GM19035 (cell line): ENCODE data around the gene CLASRP.

Experiments used
- ATAC-seq: cut with Tn5 transposase; IDR thresholded peaks from one replicate; pipeline ENCODE4 v1.9.1; 2021; ENCODE audit not compliant: unreplicated experiment

Gene CLASRP

DNA sequence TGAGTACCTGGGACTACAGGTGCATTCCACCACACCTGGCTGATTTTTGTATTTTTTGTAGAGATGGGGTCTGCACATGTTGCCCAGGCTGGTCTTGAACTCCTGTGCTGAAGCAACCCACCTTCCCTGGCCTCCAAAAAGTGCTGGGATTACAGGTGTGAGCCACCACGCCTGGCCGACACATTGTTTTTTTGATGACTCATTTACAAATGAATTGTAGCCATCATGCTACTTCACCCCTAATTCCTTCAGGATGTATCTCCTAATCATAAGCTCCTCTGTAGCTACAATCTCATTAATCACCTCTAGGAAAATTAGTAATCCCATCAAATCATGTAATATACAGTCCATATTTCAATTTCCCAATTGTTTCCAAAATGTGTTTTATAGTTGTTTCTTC is 19.7 kb upstream of the CLASRP start:
- ATAC-seq = no peak

DNA sequence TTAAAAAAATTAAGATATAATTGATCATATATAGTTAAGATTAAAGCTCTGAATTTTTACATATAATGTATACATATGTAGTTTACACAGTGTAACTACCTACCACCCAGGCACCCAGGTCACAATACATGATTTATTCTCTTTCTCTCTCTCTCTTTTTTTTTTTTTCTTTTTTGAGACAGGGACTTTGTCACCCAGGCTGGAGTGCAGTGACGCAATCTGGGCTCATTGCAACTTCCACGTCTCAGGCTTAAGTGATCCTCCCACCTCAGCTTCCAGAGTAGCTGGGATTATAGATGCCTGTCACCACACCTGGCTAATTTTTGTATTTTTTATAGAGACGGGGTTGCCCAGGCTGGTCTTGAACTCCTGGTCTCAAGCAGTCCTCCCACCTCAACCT is 18.8 kb upstream of the CLASRP start:
- no peak for ATAC-seq

DNA sequence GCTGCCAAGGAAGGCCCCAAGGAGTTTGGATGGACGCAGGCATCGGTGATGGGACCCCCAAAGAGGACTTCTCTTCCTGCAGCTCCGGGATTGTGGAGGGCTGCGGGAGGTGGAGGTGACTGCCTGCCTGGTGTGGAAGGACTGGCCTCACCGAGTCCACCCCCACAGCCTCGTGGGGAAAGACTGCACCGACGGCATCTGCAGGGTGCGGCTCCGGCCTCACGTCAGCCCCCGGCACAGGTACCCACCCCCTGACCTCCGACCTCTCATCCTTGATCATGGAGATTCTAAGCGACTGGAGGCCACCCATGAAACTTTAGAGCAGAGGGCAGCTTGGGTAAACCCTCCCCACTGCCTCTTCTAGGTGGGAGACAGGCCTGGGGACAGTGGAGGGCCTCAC is 16.9 kb upstream of the CLASRP start:
- ATAC-seq = no peak

DNA sequence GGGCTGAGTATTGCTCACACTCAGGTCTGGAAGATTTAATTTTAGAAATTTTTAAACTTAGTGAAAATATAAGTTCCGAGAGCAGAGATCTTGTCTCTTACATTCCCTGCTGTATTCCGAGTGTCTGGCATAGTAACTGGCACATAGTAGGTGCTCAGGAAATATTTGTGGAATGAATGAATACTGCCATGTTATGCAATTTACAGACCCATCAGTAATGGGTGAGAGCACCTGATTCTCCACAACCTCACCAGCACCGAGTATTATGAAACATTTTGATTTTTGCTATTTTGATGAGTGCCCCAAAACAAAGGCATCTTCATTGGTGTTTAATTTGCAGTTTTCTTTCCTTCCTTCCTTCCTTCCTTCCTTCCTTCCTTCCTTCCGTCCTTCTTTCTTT is 15.8 kb upstream of the CLASRP start:
- no peak for ATAC-seq

DNA sequence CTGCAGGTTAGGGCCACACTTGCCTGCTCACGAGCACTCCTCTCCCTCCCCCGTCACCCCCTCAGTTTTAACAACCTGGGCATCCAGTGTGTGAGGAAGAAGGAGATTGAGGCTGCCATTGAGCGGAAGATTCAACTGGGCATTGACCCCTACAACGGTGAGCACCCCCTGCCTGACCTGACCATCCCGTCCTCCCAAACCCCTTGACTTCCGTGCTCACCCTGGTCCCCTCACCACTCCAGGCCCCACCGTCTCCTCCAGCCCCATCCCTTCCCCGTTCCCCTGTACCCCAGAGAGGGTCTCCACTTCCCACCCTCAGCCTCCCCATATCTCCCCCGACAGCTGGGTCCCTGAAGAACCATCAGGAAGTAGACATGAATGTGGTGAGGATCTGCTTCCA is 13.6 kb upstream of the CLASRP start:
- no peak for ATAC-seq

DNA sequence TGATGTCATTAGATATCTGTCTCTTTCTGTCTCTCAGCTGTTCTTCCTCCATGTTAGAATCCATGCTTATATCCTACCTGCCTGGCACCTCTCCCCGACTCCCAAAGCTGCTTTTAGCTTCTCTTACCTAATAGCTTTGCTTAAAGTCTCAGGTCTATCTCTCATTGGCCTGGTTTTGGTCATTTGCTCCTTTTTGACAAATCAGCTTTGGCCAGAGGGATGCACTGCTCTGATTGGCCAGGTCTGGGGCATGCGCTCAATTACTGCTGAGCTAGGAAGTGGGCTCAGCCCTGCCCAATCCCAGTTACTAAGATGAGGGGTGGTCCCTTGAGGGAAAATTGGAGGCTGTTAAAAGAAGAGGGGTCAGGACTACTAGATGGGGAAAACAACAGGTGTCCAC is 11.5 kb upstream of the CLASRP start:
- no peak for ATAC-seq

DNA sequence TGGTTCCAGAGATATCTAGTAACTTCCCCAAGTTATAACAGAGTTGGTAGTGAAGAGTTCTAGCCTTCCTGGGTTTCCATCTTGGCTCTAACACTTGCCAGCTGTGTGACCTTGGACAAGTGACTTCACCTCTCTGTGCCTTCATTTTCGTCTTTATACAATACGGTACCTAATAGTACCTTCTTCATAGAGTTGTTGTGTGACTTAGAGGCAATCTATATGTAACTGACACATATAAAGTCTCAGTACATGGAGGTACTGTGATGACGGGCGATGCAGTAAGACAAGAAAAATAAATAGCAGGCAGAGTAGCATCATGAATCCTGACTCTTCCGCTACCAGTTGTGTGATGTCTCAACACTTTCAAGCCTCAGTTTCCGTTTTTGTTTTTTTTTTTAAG is 8.0 kb upstream of the CLASRP start:
- no peak for ATAC-seq

DNA sequence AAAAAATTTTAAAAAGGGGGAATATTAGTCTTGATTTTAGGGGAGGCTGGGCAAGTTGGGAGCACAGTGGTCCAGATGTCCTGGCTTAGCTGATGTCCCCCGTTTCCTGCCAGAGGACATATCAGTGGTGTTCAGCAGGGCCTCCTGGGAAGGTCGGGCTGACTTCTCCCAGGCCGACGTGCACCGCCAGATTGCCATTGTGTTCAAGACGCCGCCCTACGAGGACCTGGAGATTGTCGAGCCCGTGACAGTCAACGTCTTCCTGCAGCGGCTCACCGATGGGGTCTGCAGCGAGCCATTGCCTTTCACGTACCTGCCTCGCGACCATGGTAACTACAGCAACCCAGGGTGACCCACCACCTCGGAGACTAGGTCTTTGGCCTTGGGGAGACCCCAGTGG is 6.4 kb upstream of the CLASRP start:
- ATAC-seq = no peak

DNA sequence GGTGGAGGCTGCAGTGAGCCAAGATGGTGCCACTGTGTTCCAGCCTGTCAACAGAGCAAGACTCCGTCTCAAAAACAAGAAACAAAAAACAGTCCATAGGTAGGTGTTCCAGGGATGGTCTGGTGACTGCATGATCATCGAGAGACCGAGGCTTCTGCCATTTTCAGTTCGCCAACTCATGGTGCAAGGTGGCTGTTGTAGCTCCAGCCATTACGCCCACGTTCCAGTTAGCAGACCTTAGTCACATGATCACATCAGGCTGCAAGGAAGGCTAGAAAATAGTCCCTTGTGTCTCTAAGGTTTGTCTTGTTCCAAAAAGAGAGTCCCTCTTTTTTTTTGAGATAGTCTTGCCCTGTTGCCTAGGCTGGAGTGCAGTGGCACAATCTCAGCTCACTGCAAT is 3.1 kb upstream of the CLASRP start:
- ATAC-seq = no peak

DNA sequence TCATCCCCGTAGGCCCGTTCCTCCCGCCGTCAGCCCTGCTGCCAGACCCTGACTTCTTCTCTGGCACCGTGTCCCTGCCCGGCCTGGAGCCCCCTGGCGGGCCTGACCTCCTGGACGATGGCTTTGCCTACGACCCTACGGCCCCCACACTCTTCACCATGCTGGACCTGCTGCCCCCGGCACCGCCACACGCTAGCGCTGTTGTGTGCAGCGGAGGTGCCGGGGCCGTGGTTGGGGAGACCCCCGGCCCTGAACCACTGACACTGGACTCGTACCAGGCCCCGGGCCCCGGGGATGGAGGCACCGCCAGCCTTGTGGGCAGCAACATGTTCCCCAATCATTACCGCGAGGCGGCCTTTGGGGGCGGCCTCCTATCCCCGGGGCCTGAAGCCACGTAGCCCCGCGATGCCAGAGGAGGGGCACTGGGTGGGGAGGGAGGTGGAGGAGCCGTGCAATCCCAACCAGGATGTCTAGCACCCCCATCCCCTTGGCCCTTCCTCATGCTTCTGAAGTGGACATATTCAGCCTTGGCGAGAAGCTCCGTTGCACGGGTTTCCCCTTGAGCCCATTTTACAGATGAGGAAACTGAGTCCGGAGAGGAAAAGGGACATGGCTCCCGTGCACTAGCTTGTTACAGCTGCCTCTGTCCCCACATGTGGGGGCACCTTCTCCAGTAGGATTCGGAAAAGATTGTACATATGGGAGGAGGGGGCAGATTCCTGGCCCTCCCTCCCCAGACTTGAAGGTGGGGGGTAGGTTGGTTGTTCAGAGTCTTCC is 1.3 kb upstream of the CLASRP start:
- no peak for ATAC-seq

DNA sequence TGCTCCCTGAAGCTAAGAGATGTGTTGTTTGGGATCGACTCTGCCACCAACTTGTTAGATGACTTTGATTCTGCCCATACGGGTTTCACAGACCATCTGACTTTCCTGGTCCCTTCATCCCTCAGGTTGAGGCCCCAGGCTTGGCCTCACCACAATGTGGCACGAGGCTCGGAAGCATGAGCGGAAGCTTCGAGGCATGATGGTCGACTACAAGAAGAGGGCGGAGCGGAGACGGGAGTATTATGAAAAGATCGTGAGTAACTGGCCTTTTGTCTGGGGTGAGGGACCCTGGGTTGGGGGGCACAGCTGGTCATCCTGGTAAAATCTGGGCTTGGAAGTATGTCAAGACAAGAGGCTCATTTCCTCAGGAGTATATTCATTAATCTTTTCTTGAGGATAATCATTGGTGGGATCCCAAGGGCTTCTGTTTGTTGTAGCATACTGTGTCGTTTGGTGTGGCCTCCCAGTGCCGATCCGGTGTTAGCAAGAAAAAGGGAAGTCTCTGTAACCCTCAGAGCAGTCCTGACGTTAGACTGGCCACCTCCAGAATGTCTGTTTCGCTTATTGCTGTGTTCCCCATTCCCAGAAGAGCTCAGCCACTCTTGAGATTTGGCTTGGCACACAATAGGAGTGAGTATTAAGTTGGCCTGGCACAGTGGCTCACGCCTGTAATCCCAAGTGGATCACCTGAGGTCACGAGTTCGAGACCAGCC is 1.4 kb downstream of the CLASRP start:
- no peak for ATAC-seq

DNA sequence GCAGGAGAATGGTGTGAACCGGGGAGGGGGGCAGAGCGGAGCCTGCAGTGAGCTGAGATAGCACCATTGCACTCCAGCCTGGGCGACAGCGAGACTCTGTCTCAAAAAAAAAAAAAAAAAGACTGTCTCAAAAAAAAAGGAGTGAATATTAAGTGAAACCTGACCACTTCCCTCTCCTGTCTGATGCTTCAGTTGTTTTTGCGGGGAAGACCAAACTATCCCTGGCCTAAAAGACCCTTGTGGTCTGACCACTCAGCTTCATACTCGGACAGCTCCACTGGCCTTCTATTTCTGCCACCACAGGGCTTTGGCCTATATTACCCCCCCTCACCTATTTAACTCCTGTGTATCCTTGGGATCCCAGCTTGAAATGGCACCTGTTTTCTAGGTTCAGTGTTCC is 2.3 kb downstream of the CLASRP start:
- no peak for ATAC-seq

DNA sequence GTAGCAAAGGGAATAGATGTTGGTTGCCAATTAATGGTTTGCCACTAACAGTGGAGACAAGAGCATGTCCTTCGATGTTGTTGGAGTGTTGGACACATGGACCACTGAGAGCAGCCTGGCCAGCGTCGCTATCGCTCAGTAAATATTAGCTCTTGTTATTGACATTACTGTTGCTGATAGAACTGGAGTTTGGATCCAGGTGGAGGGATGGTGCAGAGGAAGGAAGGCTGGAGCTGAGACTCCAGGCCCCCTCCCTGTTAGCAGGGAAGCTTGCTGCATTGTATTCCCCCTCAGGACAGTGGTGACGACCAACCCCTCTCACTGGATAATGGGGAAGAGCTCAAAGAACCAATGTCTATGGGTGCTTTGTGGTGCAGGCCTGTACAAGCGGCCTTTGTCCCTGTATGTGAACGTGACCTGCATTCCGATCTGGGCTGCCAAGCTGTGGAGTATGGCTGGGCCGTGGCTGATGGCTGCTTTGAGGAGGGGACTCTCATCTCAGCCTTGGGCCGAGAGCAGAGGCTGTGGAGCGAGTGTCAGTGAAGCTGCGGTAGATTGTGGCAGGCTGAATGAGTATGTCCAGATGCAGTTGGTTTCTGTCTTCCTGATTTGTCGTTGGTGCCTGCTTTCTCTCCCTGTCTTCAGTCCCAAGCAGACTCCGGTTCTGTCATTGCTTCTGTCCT is 7.0 kb downstream of the CLASRP start:
- ATAC-seq = no peak

DNA sequence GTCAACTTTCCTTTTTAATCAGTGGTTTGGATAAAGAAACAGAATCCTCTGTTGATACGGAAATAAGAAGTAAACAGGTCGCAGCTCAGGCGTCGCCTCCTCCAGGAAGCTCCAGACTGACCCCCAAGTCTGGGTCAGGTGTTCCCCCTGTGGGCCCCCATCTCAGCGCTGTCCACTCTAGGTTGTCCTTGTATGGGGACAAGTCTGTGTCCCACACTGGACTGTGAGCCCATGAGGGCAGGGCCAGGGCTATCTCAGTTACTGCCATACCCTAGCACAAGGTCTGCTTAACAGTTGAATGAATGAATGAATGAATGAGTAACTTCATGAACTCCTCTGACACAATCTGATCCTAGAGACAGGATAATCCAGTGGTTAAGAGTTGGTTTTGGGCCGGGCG is 7.5 kb downstream of the CLASRP start:
- no peak for ATAC-seq

DNA sequence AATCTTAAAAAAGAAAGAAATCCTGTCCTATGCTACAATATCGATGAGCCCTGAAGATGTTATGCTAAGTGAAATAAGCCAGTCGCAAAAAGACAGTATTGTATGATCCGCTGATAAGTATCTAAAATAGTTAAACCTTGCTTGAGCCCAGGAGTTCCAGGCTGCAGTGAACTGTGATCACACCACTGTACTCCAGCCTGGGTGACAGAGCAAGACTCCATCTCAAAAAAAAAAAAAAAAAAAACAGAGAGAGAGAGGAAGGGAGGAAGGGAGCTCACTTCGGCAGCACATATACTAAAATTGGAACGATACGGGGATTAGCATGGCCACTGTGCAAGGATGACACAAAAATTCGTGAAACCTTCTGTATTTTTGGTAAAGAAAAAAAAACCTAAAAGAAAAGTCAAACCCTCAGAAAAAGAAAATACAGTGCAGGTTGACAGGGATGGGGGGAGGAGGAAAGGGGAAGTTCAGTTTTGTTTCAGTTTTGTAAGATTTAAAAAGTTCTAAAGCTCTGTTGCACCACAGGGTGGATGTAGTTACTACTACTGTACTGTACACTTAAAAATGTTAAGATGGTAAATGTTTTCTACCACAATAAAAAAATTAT is 8.4 kb downstream of the CLASRP start:
- peak; percentile 72 for ATAC-seq

DNA sequence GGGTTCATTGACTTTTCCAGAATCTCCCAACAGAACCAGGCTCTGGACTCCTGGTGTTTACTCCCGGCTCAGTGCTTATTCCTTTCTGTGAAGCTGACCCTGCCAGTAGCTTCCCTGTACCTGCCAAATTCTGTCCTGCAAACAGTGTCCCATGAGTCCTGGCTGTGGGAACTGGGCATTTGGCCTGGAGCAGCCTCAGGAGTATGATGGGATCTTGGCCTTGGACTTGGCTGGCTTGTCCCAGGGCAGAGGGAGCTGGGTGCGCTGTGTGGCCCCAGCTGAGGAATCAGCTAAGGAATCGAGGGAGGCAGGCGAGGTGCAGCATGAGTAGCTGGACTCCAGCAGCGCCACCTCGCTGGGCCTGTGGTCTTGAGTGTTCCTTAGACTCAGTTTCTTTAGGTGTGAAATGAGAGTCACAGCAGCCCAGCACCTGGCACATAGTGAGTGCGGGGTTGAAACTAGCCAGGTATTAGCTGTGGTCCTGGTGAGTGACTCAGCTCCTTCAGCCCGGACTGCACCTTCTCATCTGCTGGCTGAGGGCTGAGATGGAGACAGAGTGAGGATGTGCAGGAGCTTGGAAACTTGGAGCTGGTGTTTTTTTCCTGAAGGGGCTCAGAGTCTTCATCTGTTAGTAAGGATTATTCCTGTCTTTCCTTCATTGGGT is 10.4 kb downstream of the CLASRP start:
- no peak for ATAC-seq

DNA sequence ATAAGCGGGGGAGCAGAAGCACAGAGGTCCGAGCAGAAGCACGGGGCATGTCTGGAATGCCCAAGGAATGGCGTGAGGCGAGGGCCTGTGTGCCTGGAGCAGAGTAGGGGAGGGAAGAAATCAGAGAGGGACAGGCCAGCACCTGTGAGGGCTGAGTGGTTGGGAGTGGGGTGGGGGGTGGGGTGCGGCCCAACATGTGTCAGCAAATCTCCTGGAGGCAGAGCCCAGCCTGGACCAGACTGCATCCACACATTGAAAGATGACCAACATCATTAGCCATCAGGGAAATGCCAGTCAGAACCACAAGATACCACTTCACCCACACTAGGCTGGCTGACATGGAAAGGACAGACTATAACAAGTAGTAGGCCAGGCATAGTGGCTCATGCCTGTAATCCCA is 11.2 kb downstream of the CLASRP start:
- no peak for ATAC-seq

DNA sequence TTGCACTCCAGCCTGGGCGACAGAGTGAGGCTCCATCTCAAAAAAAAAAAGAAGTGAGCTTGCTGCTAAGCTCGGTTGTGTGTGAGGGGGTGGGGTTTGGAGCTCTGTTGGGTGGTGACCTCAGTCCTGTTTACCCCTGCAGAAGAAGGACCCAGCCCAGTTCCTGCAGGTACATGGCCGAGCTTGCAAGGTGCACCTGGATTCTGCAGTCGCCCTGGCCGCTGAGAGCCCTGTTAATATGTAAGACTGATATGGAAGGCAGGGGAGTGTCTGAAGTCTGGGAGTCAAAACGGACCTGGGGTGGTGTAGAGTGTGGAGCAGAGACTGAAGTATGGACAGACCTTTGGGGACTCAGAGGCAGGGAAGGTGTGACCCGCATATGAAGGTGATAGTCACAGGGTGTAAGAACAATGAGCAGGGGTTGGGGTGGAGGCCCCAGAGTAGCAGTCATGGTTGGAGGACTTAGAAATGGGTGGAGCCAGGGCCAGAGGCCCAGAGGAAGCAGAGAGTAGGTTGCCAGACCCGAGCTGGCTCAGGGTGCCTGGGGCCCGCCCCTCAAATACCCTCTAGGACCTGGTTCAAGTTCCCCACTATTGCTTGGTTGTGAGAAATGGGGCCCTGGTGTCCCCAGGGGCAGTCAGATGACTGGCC is 13.2 kb downstream of the CLASRP start:
- ATAC-seq = no peak

DNA sequence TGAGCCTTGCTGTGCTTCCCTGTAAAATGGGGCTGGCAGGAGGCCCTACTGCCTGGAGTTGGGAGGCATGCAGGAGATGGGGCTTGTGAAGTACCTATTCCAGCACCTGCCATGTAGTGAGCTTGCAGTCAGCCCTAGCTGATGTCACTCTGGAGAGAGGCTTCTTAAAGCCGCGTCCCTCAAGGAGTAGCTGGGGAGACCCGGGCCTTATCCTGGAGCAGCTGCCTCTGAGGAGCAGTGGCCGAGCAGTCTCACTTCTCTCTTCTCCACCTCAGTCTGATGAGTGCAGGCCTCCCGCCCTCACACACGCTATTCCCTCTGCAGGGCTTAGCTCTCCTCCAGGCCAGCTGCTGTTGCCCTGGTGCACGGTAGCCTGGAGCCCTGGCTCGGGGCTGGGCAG is 18.0 kb downstream of the CLASRP start:
- no peak for ATAC-seq

DNA sequence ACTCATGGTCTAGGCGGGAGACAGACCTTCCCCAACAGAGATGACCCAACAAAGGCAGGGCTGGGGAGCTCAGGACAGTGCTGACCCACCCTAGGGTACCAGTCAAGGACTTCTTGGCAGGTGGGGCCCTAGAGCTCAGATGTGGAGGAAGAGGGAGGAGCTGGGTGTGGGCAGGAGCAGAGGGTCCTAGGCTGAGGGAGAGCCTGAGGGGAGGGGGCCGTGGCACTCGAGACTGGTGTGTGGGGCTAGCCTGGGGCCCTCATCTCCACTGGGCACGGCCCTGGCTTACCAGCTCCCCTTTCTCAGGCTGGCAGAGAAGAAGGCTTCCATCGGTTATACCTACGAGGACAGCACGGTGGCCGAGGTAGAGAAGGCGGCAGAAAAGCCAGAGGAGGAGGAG is 18.6 kb downstream of the CLASRP start:
- ATAC-seq = no peak
